HEK293T (cell line): Measurements from ENCODE around the gene HS6ST2.

Source experiments
- CTCF ChIA-PET: fragments of 350-600 bp; formaldehyde crosslinking; extraction: SDS; loops from one replicate; lab custom pipeline; 2021; ENCODE audit warnings: antibody characterized with exemption, inconsistent platforms; lab: Yijun Ruan, JAX
- POLR2A ChIA-PET: fragments of 350-600 bp; formaldehyde crosslinking; extraction: SDS; loops from one replicate; lab custom pipeline; 2020; ENCODE audit warnings: antibody characterized with exemption, inconsistent platforms; lab: Yijun Ruan, JAX
- DNase-seq: peaks from one replicate; pipeline ENCODE4 v3.0.0; 2012; ENCODE audit warnings: mixed read lengths; ENCODE audit errors: extremely low spot score
- ARNT ChIP-seq: fragments of 450-650 bp; IDR thresholded peaks from 2 replicates; pipeline ENCODE4 v1.6.1; 2017; ENCODE audit warnings: mild to moderate bottlenecking
- BHLHE40 ChIP-seq: fragments of 450-650 bp; IDR thresholded peaks from 2 replicates; pipeline ENCODE4 v1.6.1; 2016; ENCODE audit warnings: mild to moderate bottlenecking, moderate library complexity, borderline replicate concordance
- CTBP1 ChIP-seq: fragments of 450-650 bp; IDR thresholded peaks from 2 replicates; pipeline ENCODE4 v1.6.1; 2016; ENCODE audit warnings: borderline replicate concordance
- ELF4 ChIP-seq: fragments of 450-650 bp; IDR thresholded peaks from 2 replicates; pipeline ENCODE4 v1.6.1; 2017; ENCODE audit warnings: antibody characterized with exemption
- FOXA1 ChIP-seq: fragments of 450-650 bp; IDR thresholded peaks from 2 replicates; pipeline ENCODE4 v1.6.1; 2016; ENCODE audit warnings: mild to moderate bottlenecking
- FOXK2 ChIP-seq: fragments of 450-650 bp; IDR thresholded peaks from 2 replicates; pipeline ENCODE4 v1.6.1; 2016; ENCODE audit warnings: mild to moderate bottlenecking
- FOXM1 ChIP-seq: fragments of 450-650 bp; IDR thresholded peaks from 2 replicates; pipeline ENCODE4 v1.6.1; 2017; ENCODE audit warnings: mild to moderate bottlenecking, borderline replicate concordance
- HDGF ChIP-seq: fragments of 450-650 bp; IDR thresholded peaks from 2 replicates; pipeline ENCODE4 v1.6.1; 2017; ENCODE audit warnings: antibody characterized with exemption, borderline replicate concordance
- L3MBTL2 ChIP-seq: fragments of 450-650 bp; conservative IDR thresholded peaks from 2 replicates; pipeline ENCODE4 v1.6.1; 2016; ENCODE audit warnings: mild to moderate bottlenecking
- LEF1 ChIP-seq: fragments of 450-650 bp; IDR thresholded peaks from 2 replicates; pipeline ENCODE4 v1.6.1; 2017; ENCODE audit warnings: mild to moderate bottlenecking, borderline replicate concordance
- NFRKB ChIP-seq: fragments of 450-650 bp; IDR thresholded peaks from 2 replicates; pipeline ENCODE4 v1.6.1; 2016; ENCODE audit warnings: mild to moderate bottlenecking, moderate library complexity
- SP1 ChIP-seq: fragments of 450-650 bp; IDR thresholded peaks from 2 replicates; pipeline ENCODE4 v1.6.1; 2017
- SUZ12 ChIP-seq: fragments of 450-650 bp; IDR thresholded peaks from 2 replicates; pipeline ENCODE4 v1.6.1; 2016; ENCODE audit warnings: mild to moderate bottlenecking
- TARDBP ChIP-seq: fragments of 450-650 bp; IDR thresholded peaks from 2 replicates; pipeline ENCODE4 v1.6.1; 2016
- ZNF384 ChIP-seq: fragments of 450-650 bp; IDR thresholded peaks from 2 replicates; pipeline ENCODE4 v1.6.1; 2016
- TF ChIP-seq, protein P1 (sequence below): fragments of 450-650 bp; IDR thresholded peaks from 2 replicates; pipeline ENCODE4 v1.6.1; 2016

The HS6ST2 gene

GRCh38 chrX:132612821-132613564 is 345.4 kb downstream of the HS6ST2 start:
- peak; percentile 63 for DNase-seq
- ChIA-PET CTCF (interaction anchor here (0.6 to 3.1 kb wide), 6 partner anchors 53 to 768 kb away, joined by 3 to 21 read pairs (median 4); no protein-coding TSS in a partner anchor), POLR2A (no interaction called here)
- no peak for TF ChIP-seq ZNF384

DNA sequence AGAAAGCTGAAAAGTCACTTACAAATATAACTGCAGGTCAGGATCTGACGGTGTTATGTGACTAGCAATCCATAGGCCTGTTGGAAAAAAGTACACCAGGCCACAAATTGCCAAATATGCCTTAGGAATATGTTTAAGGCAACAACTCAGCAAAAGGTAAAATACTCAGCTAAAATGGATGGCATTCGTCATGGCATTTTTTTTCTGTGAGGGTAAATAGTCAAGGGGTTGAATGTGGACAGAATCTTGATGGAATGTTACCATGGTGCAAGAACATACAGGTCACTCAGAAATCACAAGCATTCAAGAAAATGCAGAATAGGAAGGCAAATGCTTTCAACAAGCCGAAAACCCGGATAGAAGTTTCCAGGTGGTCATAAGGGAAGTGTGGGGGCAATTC is 347.9 kb downstream of the HS6ST2 start:
- ChIA-PET CTCF (interaction anchor here (0.6 kb wide), 1 partner anchor 11 kb away, joined by 5 read pairs; no protein-coding TSS in a partner anchor), POLR2A (no interaction called here)
- no peak for DNase-seq
- TF ChIP-seq SUZ12 (no peak), ELF4 (no peak), L3MBTL2 (no peak), FOXM1 (no peak), FOXK2 (no peak), ZNF384 (no peak), CTBP1 (no peak), HDGF (no peak), FOXA1 (no peak), TARDBP (no peak), LEF1 (no peak), SP1 (no peak)

DNA sequence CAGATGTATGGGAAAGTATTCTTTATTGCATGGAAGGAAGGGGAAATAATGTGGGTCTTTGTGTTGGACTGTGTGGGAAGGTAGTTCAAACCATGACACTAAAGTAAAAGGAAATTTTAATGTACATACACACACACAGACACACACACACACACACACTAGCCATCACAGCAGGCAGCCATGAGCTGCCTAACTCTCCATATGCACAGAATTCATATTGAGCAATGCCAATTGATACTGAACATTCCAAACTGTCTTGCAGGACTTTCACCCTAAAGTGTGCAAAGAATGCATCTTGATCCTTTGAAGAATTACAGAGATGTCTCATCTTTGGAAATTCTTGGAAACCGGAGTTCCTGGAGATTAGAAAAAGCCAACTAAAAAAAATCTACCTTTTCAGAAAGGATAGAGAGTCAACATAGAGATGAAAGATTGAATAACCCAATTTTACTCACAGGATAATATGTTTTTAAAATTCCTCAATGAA is 349.0 kb downstream of the HS6ST2 start:
- no peak for DNase-seq
- CTCF ChIA-PET: interaction anchor here (0.5 kb wide), 1 partner anchor 391 kb away, joined by 3 read pairs; no protein-coding TSS in a partner anchor
- no peak for TF ChIP-seq SUZ12
- TF ChIP-seq, protein P1, sequence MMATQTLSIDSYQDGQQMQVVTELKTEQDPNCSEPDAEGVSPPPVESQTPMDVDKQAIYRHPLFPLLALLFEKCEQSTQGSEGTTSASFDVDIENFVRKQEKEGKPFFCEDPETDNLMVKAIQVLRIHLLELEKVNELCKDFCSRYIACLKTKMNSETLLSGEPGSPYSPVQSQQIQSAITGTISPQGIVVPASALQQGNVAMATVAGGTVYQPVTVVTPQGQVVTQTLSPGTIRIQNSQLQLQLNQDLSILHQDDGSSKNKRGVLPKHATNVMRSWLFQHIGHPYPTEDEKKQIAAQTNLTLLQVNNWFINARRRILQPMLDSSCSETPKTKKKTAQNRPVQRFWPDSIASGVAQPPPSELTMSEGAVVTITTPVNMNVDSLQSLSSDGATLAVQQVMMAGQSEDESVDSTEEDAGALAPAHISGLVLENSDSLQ: no peak
- TF ChIP-seq SP1: no peak
- TF ChIP-seq HDGF: no peak
- no peak for TF ChIP-seq BHLHE40
- no peak for TF ChIP-seq LEF1
- no peak for TF ChIP-seq FOXA1
- no peak for TF ChIP-seq FOXK2
- no peak for TF ChIP-seq ARNT
- no peak for TF ChIP-seq ELF4
- TF ChIP-seq L3MBTL2: no peak
- TF ChIP-seq NFRKB: no peak
- no peak for TF ChIP-seq ZNF384
- no peak for TF ChIP-seq CTBP1
- TF ChIP-seq TARDBP: no peak
- no peak for TF ChIP-seq FOXM1
- POLR2A ChIA-PET: no interaction called here

DNA sequence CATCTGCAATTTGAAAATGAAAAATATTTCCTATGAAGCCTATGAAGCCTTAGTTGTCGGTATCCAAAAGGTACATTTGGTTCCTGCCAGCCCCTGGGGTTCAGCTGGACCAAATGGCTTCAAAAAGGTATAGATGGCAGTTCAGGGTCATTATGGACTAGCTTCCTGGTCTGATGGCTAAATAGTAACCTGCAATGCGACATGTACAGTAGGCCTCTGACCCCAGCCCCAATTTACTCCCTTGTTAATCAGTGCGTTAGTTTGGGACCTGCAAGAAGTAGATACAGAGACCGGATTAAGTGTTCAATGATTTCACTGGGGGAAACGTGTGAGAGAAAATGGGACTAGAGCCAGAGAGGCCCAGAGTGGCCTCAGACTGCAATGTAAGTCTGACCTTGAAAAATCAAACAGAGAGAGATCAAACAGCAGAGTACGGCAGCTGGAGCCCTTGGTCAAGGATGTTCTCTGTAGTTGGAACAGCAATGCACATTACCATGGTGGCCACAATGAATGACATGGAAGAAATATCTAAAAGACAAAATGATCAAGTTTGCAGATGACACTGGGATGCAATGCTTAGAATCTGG is 354.6 kb downstream of the HS6ST2 start:
- POLR2A ChIA-PET: no interaction called here

DNA sequence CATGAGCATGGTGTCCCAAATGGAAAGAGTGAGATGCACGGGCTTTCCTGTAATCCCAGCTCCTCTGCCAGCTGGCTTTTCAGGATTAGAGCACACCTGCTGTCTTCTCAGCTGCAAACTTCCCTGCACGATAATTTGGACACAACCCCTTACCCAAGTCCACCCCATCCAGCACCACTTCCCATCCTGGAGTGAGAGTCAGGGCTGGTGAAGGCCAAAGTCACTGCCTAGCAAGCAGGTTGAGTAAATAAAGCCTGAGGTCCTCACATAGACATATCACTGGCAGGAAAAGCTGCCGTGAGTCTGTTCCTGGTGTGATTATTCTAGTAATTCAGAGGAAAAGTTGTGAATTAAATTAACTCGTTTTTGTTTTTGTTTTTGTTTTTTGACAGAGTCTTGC is 355.7 kb downstream of the HS6ST2 start:
- no peak for TF ChIP-seq FOXA1
- TF ChIP-seq SUZ12: no peak
- TF ChIP-seq TARDBP: no peak
- TF ChIP-seq, protein P1: no peak
- no peak for TF ChIP-seq BHLHE40
- TF ChIP-seq L3MBTL2: no peak
- no peak for TF ChIP-seq SP1
- TF ChIP-seq LEF1: no peak
- ChIA-PET CTCF (interaction anchor here (1.3 kb wide), 1 partner anchor 13 kb away, joined by 3 read pairs; no protein-coding TSS in a partner anchor), POLR2A (no interaction called here)
- no peak for DNase-seq

More for the DNA sequence above, 354.6 kb downstream of the HS6ST2 start:
- DNase-seq: no peak
- TF ChIP-seq SP1 (no peak), BHLHE40 (no peak), LEF1 (no peak), FOXA1 (no peak), CTBP1 (no peak)
- TF ChIP-seq, protein P1: no peak
- CTCF ChIA-PET: interaction anchor here (0.7 to 1.3 kb wide), 2 partner anchors 12 to 1094 kb away, joined by 3 to 4 read pairs; no protein-coding TSS in a partner anchor

DNA sequence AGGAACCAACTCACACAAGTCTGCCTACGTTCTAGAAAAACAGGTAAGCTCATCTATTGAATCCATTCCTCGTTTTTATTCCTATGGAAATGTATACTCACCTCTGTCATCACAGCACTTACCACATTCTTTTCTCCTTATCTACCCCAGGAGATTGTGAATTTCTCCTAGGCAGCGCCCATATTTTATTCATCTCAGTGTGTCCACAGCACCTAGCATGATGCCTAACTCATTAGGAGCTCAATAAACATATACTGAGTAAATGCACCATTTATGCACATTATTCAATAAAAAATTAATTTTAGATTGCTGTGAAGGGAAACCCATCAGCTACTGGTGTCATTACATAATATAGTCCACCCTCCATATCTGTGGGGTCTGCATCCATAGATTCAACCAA is 363.4 kb downstream of the HS6ST2 start:
- ChIA-PET POLR2A (no interaction called here), CTCF (no interaction called here)
- TF ChIP-seq LEF1: no peak
- no peak for TF ChIP-seq FOXM1
- TF ChIP-seq BHLHE40: no peak
- DNase-seq: no peak
